ENCODE results near the gene MEP1A.

- TF ChIP-seq CTCF (IDR thresholded peaks at IDR 0.05), result no peak
- no peak for TF ChIP-seq POLR2AphosphoS5 (IDR thresholded peaks at IDR 0.05)
These were observed 23.4 kb downstream of the MEP1A start for GRCh38 chr6:46816626-46817025.

Measured in prostate gland (tissue), 2 donors.